GM12878 (cell line): ENCODE measurements around the gene HDAC7. TPM values are rescaled to one million over a fixed set of nuclear protein-coding genes. Genes with fewer than 3 reads are reported as not detected.

ENCODE experiments used
- ATAC-seq: fragments of 200-7000 bp; cut with Tn5 transposase; 3 replicates; pipeline ENCODE4 v1.9.1; 2020; ENCODE audit warnings: mild to moderate bottlenecking, moderate library complexity
- BruUV-seq: library from RNA; stranded (reverse); fragments of 400-500 nt; replicated peaks from 2 replicates; lab custom pipeline; 2021; lab: Mats Ljungman, UMichigan
- CTCF ChIA-PET: fragments of 300-600 bp; sonication (Branson Sonifier 250); formaldehyde crosslinking; extraction: SDS; loops from one replicate; lab custom pipeline; 2021; ENCODE audit warnings: inconsistent platforms; lab: Yijun Ruan, JAX
- POLR2A ChIA-PET: fragments of 350-600 bp; formaldehyde crosslinking; extraction: SDS; loops from one replicate; lab custom pipeline; 2021; ENCODE audit warnings: inconsistent platforms; lab: Charles Lee
- RAD21 ChIA-PET: fragments of 300-600 bp; sonication (Branson Sonifier 250); formaldehyde crosslinking; loops from one replicate; lab custom pipeline; 2023; ENCODE audit warnings: antibody characterized with exemption; ENCODE audit not compliant: unreplicated experiment; lab: Charles Lee
- SMC1A ChIA-PET: fragments of 300-600 bp; sonication (Branson Sonifier 250); formaldehyde crosslinking; loops from one replicate; lab custom pipeline; 2023; ENCODE audit not compliant: unreplicated experiment, uncharacterized antibody; lab: Charles Lee
- DNase-seq: peaks from one replicate; pipeline ENCODE4 v3.0.0-alpha.2; 2011; ENCODE audit warnings: low read depth, low spot score
- FAIRE-seq: peaks from 3 replicates; lab custom pipeline; 2011; peaks lifted over from hg19 to GRCh38; lab: Jason Lieb, UNC
- H2AFZ ChIP-seq: 2 replicates; pipeline ENCODE4 v1.6.0; 2011; ENCODE audit warnings: low read depth, low read length, control low read depth; ENCODE audit not compliant: control insufficient read depth
- H3K27ac ChIP-seq: 2 replicates; pipeline ENCODE4 v1.5.1; 2011; ENCODE audit warnings: control low read depth; ENCODE audit not compliant: control insufficient read depth, insufficient read depth
- H3K27me3 ChIP-seq, 2 experiments: replicated peaks in 1 of 2; 2 replicates each; pipeline versions ENCODE4 v1.6.0 to v1.6.1; 2011; ENCODE audit warnings: low read length in 1 of 2; ENCODE audit not compliant: control insufficient read depth in 2 of 2, insufficient read depth in 2 of 2
- H3K36me3 ChIP-seq, 2 experiments: 2 replicates each; pipeline ENCODE4 v1.5.1; 2011; ENCODE audit warnings: low read length in 1 of 2; ENCODE audit not compliant: control insufficient read depth in 2 of 2, insufficient read depth in 2 of 2
- H3K4me1 ChIP-seq: 2 replicates; pipeline ENCODE4 v1.6.1; 2011; ENCODE audit warnings: mild to moderate bottlenecking, low read length, moderate library complexity, mixed read lengths; ENCODE audit not compliant: control insufficient read depth, insufficient read depth
- H3K4me2 ChIP-seq: 2 replicates; pipeline ENCODE4 v1.6.0; 2011; ENCODE audit warnings: control low read depth; ENCODE audit not compliant: control insufficient read depth, insufficient read depth
- H3K4me3 ChIP-seq: fragments of 200-600 bp; sonication (generic); 2 replicates; pipeline ENCODE4 v1.5.1; 2016
- H3K79me2 ChIP-seq: 2 replicates; pipeline ENCODE4 v1.6.0; 2011; ENCODE audit warnings: low read length; ENCODE audit not compliant: control insufficient read depth, insufficient read depth
- H3K9ac ChIP-seq: 2 replicates; pipeline ENCODE4 v1.8.0; 2011; ENCODE audit warnings: low read length, control low read depth, mixed read lengths; ENCODE audit not compliant: control insufficient read depth, insufficient read depth
- H3K9me3 ChIP-seq: replicated peaks from 3 replicates; pipeline ENCODE4 v1.5.1; 2011; ENCODE audit warnings: mild to moderate bottlenecking, low read length; ENCODE audit not compliant: control insufficient read depth, insufficient read depth
- H4K20me1 ChIP-seq: 2 replicates; pipeline ENCODE4 v1.6.0; 2011; ENCODE audit not compliant: control insufficient read depth, insufficient read depth
- ATF7 ChIP-seq: fragments of 450-650 bp; IDR thresholded peaks from 2 replicates; pipeline ENCODE4 v1.6.1; 2016; ENCODE audit warnings: low read depth, mild to moderate bottlenecking
- E2F4 ChIP-seq: IDR thresholded peaks from 2 replicates; pipeline ENCODE4 v1.6.1; 2012; ENCODE audit warnings: low read depth, low read length, improper control_type of control experiment
- IRF3 ChIP-seq: fragments of 450-650 bp; IDR thresholded peaks from 2 replicates; pipeline ENCODE4 v1.6.1; 2014; ENCODE audit warnings: mild to moderate bottlenecking
- MEF2A ChIP-seq: IDR thresholded peaks from 2 replicates; pipeline ENCODE4 v1.6.1; 2011; ENCODE audit warnings: low read depth, mild to moderate bottlenecking, low read length, moderate library complexity; ENCODE audit not compliant: insufficient read depth
- MLLT1 ChIP-seq: fragments of 450-650 bp; IDR thresholded peaks from 2 replicates; pipeline ENCODE4 v1.6.1; 2016; ENCODE audit warnings: mild to moderate bottlenecking
- NFYB ChIP-seq: IDR thresholded peaks from 2 replicates; pipeline ENCODE4 v1.6.1; 2011; ENCODE audit warnings: low read depth, mild to moderate bottlenecking, low read length, improper control_type of control experiment, moderate library complexity; ENCODE audit not compliant: insufficient read depth
- NR2C2 ChIP-seq: IDR thresholded peaks from 2 replicates; pipeline ENCODE4 v1.6.1; 2011; ENCODE audit warnings: borderline replicate concordance, low read depth; ENCODE audit not compliant: control insufficient read depth, insufficient read length
- POLR2AphosphoS5 ChIP-seq: IDR thresholded peaks from 2 replicates; pipeline ENCODE4 v1.6.1; 2011; ENCODE audit warnings: mild to moderate bottlenecking, low read length, inconsistent platforms
- RUNX3 ChIP-seq: IDR thresholded peaks from 2 replicates; pipeline ENCODE4 v1.6.1; 2012; ENCODE audit warnings: low read length, inconsistent platforms
- TCF3 ChIP-seq: IDR thresholded peaks from 2 replicates; pipeline ENCODE4 v1.6.1; 2012; ENCODE audit warnings: low read depth, mild to moderate bottlenecking, low read length, borderline replicate concordance; ENCODE audit not compliant: insufficient read depth
- WRNIP1 ChIP-seq: IDR thresholded peaks from 2 replicates; pipeline ENCODE4 v1.6.1; 2011; ENCODE audit warnings: low read depth, low read length, improper control_type of control experiment, borderline replicate concordance
- ZBTB33 ChIP-seq: fragments of 450-650 bp; IDR thresholded peaks from 2 replicates; pipeline ENCODE4 v1.6.1; 2017; ENCODE audit warnings: mild to moderate bottlenecking
- ZNF384 ChIP-seq: IDR thresholded peaks from 2 replicates; pipeline ENCODE4 v1.6.1; 2012; ENCODE audit warnings: low read depth, mild to moderate bottlenecking, low read length, improper control_type of control experiment, borderline replicate concordance
- WGBS: methylation state at CpG from one replicate; pipeline ENCODE4 v1.1.6; 2016; ENCODE audit warnings: low lambda C conversion rate; ENCODE audit not compliant: insufficient replicate concordance, insufficient coverage; ENCODE audit errors: missing lambda C conversion rate; 5-methylcytosine and 5-hydroxymethylcytosine counted together
- in situ Hi-C: fragments of 300-500 bp; cut with MboI; formaldehyde crosslinking; loops from 9 replicates; pipeline ENCODE4 v1.14.3; 2018; ENCODE audit warnings: mixed read lengths
- intact Hi-C: fragments of 100-400 bp; cut with micrococcal nuclease; formaldehyde crosslinking; loops from one replicate; pipeline ENCODE4 v1.14.2; 2022; ENCODE audit not compliant: unreplicated experiment
- polyA plus RNA-seq, 11 experiments: library from polyadenylated mRNA; depleted of rRNA in 4 of 11; unstranded in 6 of 11; stranded (reverse) in 5 of 11; fragments of >200 nt; fragmentation: Nextera tagmentation in 4 of 11; fragmentation: Illumina TruSeq in 1 of 11; extraction: Ambion mirVana in 4 of 11; extraction: Trizol in 1 of 11; gene quantifications; 1 replicate in 1 of 11; 2 replicates in 10 of 11; pipeline versions ENCODE4 v1.2.1 to v1.2.3, GENCODE V29; 2011 to 2016; ENCODE audit warnings: inconsistent platforms in 2 of 11, missing spikeins in 2 of 11, low read depth in 1 of 11
- total RNA-seq, 4 experiments: library from RNA; depleted of rRNA in 3 of 4; stranded (reverse); fragments of >200 nt in 3 of 4; fragmentation: Illumina TruSeq in 1 of 4; extraction: Trizol in 1 of 4; gene quantifications; 2 replicates each; pipeline versions ENCODE4 v1.2.1 to v1.2.3, GENCODE V29; 2013 to 2021

Gene HDAC7
- total and polyA plus RNA-seq, 10 of the 15 experiments (the other 5 are each of a cell fraction or from before 2014, with no cell fraction given): 0.47 to 18.3 (median 5.4) TPM

- TF ChIP-seq ZNF384: no peak
- no peak for TF ChIP-seq ATF7
- TF ChIP-seq MEF2A: no peak
- TF ChIP-seq POLR2AphosphoS5: no peak
- no peak for TF ChIP-seq ZBTB33
- no peak for TF ChIP-seq MLLT1
These were observed 3.2 kb upstream of the HDAC7 start (continued) for GRCh38 chr12:47822863-47823262.

GRCh38 chr12:47822401-47822800, 2.7 kb upstream of the HDAC7 start:
- Histone ChIP-seq H3K9ac (no peak overlapping the region), H3K9me3 (no peaks in the 10 kb centered on the region), H3K4me3 (no peak overlapping the region), H3K27me3 (peaks cover 0 to 7% of the 10 kb centered on the region in 2 experiments; a peak in 3 of 4 replicates), H3K4me1 (peaks cover 20% of the 10 kb centered on the region), H4K20me1 (no peaks in the 10 kb centered on the region; the same call in 1 of the 2 replicates), H3K27ac (no peak overlapping the region), H3K36me3 (no peaks in the 10 kb centered on the region; a peak in 1 of 4 replicates), H2AFZ (no peak overlapping the region), H3K79me2 (peaks cover 8% of the 10 kb centered on the region), H3K4me2 (no peak overlapping the region)
- ChIA-PET SMC1A (interaction anchor here (1.0 to 3.4 kb wide), 4 partner anchors 9 to 14 kb away, joined by 3 to 23 read pairs (median 8); no protein-coding TSS in a partner anchor), CTCF (interaction anchor here (0.7 to 1.3 kb wide), 5 partner anchors 9 to 126 kb away, joined by 3 to 6 read pairs (median 4); no protein-coding TSS in a partner anchor), POLR2A (interaction anchor here (0.8 kb wide), 1 partner anchor 10 kb away, joined by 4 read pairs; no protein-coding TSS in a partner anchor), RAD21 (interaction anchor here (1.4 to 1.5 kb wide), 2 partner anchors 9 to 12 kb away, joined by 3 to 4 read pairs; no protein-coding TSS in a partner anchor)
- 53% methylated on average over 2 of the region's 2 CpGs for WGBS
- no peak for FAIRE-seq
- ATAC-seq: no peak
- intact Hi-C loops (no loop called here), in situ Hi-C loops (no loop called here)
- no peak for DNase-seq
- no TSS peak for BruUV-seq
- TF ChIP-seq NFYB (no peak), NR2C2 (no peak), RUNX3 (no peak), E2F4 (no peak), WRNIP1 (no peak), TCF3 (no peak), IRF3 (no peak)
